OCI-LY7 (cell line): ENCODE data around the gene ZNF688.

ENCODE experiments used
- EZH2phosphoT487 ChIP-seq: fragments of 200-600 bp; sonication (generic); IDR thresholded peaks from 2 replicates; pipeline ENCODE4 v1.6.1; 2018; ENCODE audit warnings: low read depth, borderline replicate concordance, mild to moderate bottlenecking, mixed run types, antibody characterized with exemption, low read length, moderate library complexity, mixed read lengths
- TF ChIP-seq, protein P1 (sequence below): fragments of 200-600 bp; sonication (generic); conservative IDR thresholded peaks from 2 replicates; pipeline ENCODE4 v1.5.1; 2014; ENCODE audit warnings: mild to moderate bottlenecking, antibody characterized with exemption, low read length, moderate library complexity, mixed read lengths

DNA sequence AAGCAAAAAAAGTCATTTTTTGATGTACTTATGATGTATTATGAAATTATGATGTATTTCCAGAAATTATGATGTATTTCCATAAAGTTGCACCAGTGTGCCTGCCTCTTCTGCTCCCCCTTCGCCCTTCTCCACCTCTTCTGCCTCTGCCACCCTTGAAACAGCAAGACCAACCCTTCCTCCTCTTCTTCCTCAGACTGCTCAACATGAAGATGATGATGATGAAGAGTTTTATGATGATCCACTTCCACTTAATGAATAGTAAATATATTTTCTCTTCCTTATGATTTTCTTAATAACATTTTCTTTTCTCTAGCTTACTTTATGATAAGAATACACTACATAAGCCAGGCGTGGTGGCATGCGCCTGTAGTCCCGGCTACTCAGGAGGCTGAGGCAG, 21.4 kb upstream of the ZNF688 start:
- TF ChIP-seq, protein P1, sequence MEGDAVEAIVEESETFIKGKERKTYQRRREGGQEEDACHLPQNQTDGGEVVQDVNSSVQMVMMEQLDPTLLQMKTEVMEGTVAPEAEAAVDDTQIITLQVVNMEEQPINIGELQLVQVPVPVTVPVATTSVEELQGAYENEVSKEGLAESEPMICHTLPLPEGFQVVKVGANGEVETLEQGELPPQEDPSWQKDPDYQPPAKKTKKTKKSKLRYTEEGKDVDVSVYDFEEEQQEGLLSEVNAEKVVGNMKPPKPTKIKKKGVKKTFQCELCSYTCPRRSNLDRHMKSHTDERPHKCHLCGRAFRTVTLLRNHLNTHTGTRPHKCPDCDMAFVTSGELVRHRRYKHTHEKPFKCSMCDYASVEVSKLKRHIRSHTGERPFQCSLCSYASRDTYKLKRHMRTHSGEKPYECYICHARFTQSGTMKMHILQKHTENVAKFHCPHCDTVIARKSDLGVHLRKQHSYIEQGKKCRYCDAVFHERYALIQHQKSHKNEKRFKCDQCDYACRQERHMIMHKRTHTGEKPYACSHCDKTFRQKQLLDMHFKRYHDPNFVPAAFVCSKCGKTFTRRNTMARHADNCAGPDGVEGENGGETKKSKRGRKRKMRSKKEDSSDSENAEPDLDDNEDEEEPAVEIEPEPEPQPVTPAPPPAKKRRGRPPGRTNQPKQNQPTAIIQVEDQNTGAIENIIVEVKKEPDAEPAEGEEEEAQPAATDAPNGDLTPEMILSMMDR: no peak
- no peak for TF ChIP-seq EZH2phosphoT487
